T47D (cell line): ENCODE data around the gene IRAK3.
"Not testable (repeated sequence)": the region's sequence is repeated elsewhere in the genome, so short reads cannot be mapped to it uniquely, and the experiment has no call there.

ENCODE experiments used
- DNase-seq, 2 experiments: peaks; one replicate each; pipeline versions ENCODE4 v3.0.0 to v3.0.0-alpha.2; 2011 to 2012; ENCODE audit warnings: low read depth in 1 of 2, low spot score in 1 of 2
- JUND ChIP-seq: IDR thresholded peaks from 2 replicates; pipeline ENCODE4 v1.6.1; 2012; ENCODE audit warnings: low read depth
- in situ Hi-C: cut with HindIII; loops from 2 replicates; pipeline ENCODE4 v1.10.0; 2016; ENCODE audit warnings: low sequenced_read_pairs, low pct_unique_long_range_greater_than_20kb

IRAK3 gene

GRCh38 chr12:66182956-66183355 lies 6.1 kb upstream of the IRAK3 start:
- in situ Hi-C loops: no loop called here
- DNase-seq: no peak
- no peak for TF ChIP-seq JUND

- DNase-seq, in situ Hi-C loops: not testable (repeated sequence)
Measured at GRCh38 chr12:66184822-66185221, 4.2 kb upstream of the IRAK3 start.

GRCh38 chr12:66187036-66187435 lies 2.0 kb upstream of the IRAK3 start:
- no peak for TF ChIP-seq JUND
- no peak for DNase-seq
- in situ Hi-C loops: no loop called here

GRCh38 chr12:66187821-66188220 lies 1.2 kb upstream of the IRAK3 start:
- in situ Hi-C loops: no loop called here
- no peak for DNase-seq
- no peak for TF ChIP-seq JUND

GRCh38 chr12:66189486-66189843 lies 451 bp downstream of the IRAK3 start:
- DNase-seq: no peak
- in situ Hi-C loops: no loop called here

GRCh38 chr12:66189889-66190288 lies 875 bp downstream of the IRAK3 start:
- no peak for TF ChIP-seq JUND
- DNase-seq: no peak
- in situ Hi-C loops: no loop called here

More at GRCh38 chr12:66189486-66189843, 451 bp downstream of the IRAK3 start:
- TF ChIP-seq JUND: no peak

GRCh38 chr12:66190519-66191370 lies 1.7 kb downstream of the IRAK3 start:
- in situ Hi-C loops: no loop called here
- no peak for DNase-seq
- TF ChIP-seq JUND: no peak

GRCh38 chr12:66191547-66192126 lies 2.6 kb downstream of the IRAK3 start:
- in situ Hi-C loops: no loop called here
- DNase-seq: no peak
- no peak for TF ChIP-seq JUND

- in situ Hi-C loops: no loop called here
- DNase-seq: no peak
- TF ChIP-seq JUND: no peak
Measured at GRCh38 chr12:66194122-66194521, 5.1 kb downstream of the IRAK3 start.

- in situ Hi-C loops: no loop called here
- peak in 1 of 2 experiments; percentile 9 for DNase-seq
- TF ChIP-seq JUND: no peak
Measured at GRCh38 chr12:66195242-66195641, 6.2 kb downstream of the IRAK3 start.

GRCh38 chr12:66196806-66197205 lies 7.8 kb downstream of the IRAK3 start:
- no peak for TF ChIP-seq JUND
- no peak for DNase-seq

GRCh38 chr12:66197495-66197921 lies 8.5 kb downstream of the IRAK3 start:
- TF ChIP-seq JUND: no peak
- in situ Hi-C loops: no loop called here
- DNase-seq: no peak

More at GRCh38 chr12:66196806-66197205, 7.8 kb downstream of the IRAK3 start:
- in situ Hi-C loops: no loop called here

GRCh38 chr12:66199141-66199540 lies 10.1 kb downstream of the IRAK3 start:
- TF ChIP-seq JUND: no peak
- DNase-seq: no peak
- in situ Hi-C loops: no loop called here

- in situ Hi-C loops: no loop called here
- TF ChIP-seq JUND: no peak
- DNase-seq: no peak
Measured at GRCh38 chr12:66199831-66200509, 11.0 kb downstream of the IRAK3 start.
